ENCODE data around the gene MAGI1. TPM values are rescaled to one million over a fixed set of nuclear protein-coding genes. Genes with fewer than 3 reads are reported as not detected.
A peak's percentile ranks its signal among the peaks of the same experiment; 100 is the strongest.

Gene MAGI1
- total RNA-seq, 1 experiment from 2014 or later: 16.9 TPM

- no peak overlapping the region for H3K4me3 ChIP-seq
- no peak overlapping the region for H3K27ac ChIP-seq
- DNase-seq: no peak
- H3K36me3 ChIP-seq: no peaks in the 10 kb centered on the region
- H3K27me3 ChIP-seq: no peaks in the 10 kb centered on the region
- no peaks in the 10 kb centered on the region for H3K9me3 ChIP-seq (replicated peaks)
- no peaks in the 10 kb centered on the region for H3K4me1 ChIP-seq
Measured at GRCh38 chr3:65939184-65939583, 99.5 kb downstream of the MAGI1 start.

GRCh38 chr3:65938676-65939075 lies 100.0 kb downstream of the MAGI1 start:
- H3K27ac ChIP-seq: no peak overlapping the region
- no peaks in the 10 kb centered on the region for H3K4me1 ChIP-seq
- H3K27me3 ChIP-seq: no peaks in the 10 kb centered on the region
- H3K36me3 ChIP-seq: no peaks in the 10 kb centered on the region
- H3K9me3 ChIP-seq (replicated peaks): no peaks in the 10 kb centered on the region
- no peak overlapping the region for H3K4me3 ChIP-seq
- no peak for DNase-seq

- Histone ChIP-seq H3K4me1 (no peaks in the 10 kb centered on the region), H3K36me3 (no peaks in the 10 kb centered on the region), H3K27ac (no peak overlapping the region), H3K27me3 (no peaks in the 10 kb centered on the region), H3K4me3 (no peak overlapping the region), H3K9me3 (replicated peaks) (no peaks in the 10 kb centered on the region)
- DNase-seq: no peak
Measured at GRCh38 chr3:65938147-65938546, 100.6 kb downstream of the MAGI1 start.

GRCh38 chr3:65936908-65937638 lies 101.6 kb downstream of the MAGI1 start:
- no peaks in the 10 kb centered on the region for H3K9me3 ChIP-seq (replicated peaks)
- no peak overlapping the region for H3K4me3 ChIP-seq
- H3K4me1 ChIP-seq: no peaks in the 10 kb centered on the region
- H3K36me3 ChIP-seq: no peaks in the 10 kb centered on the region
- no peaks in the 10 kb centered on the region for H3K27me3 ChIP-seq
- no peak for DNase-seq
- no peak overlapping the region for H3K27ac ChIP-seq

GRCh38 chr3:65935724-65936123 lies 103.0 kb downstream of the MAGI1 start:
- Histone ChIP-seq H3K27me3 (no peaks in the 10 kb centered on the region), H3K36me3 (no peaks in the 10 kb centered on the region), H3K4me3 (no peak overlapping the region), H3K27ac (no peak overlapping the region), H3K4me1 (no peaks in the 10 kb centered on the region), H3K9me3 (replicated peaks) (no peaks in the 10 kb centered on the region)
- DNase-seq: no peak

GRCh38 chr3:65930648-65931047 lies 108.1 kb downstream of the MAGI1 start:
- Histone ChIP-seq H3K36me3 (no peaks in the 10 kb centered on the region), H3K27me3 (no peaks in the 10 kb centered on the region), H3K4me1 (peaks cover 6% of the 10 kb centered on the region), H3K27ac (no peak overlapping the region), H3K9me3 (replicated peaks) (no peaks in the 10 kb centered on the region), H3K4me3 (no peak overlapping the region)
- DNase-seq: no peak

- Histone ChIP-seq H3K4me1 (peaks cover 6% of the 10 kb centered on the region), H3K36me3 (no peaks in the 10 kb centered on the region), H3K27me3 (no peaks in the 10 kb centered on the region), H3K27ac (no peak overlapping the region), H3K4me3 (no peak overlapping the region), H3K9me3 (replicated peaks) (no peaks in the 10 kb centered on the region)
- no peak for DNase-seq
Measured at GRCh38 chr3:65928110-65928509, 110.6 kb downstream of the MAGI1 start.

- Histone ChIP-seq H3K9me3 (replicated peaks) (no peaks in the 10 kb centered on the region; the same call in 1 of the 2 replicates), H3K4me3 (no peak overlapping the region), H3K27me3 (no peaks in the 10 kb centered on the region), H3K27ac (no peak overlapping the region), H3K36me3 (no peaks in the 10 kb centered on the region), H3K4me1 (peaks cover 6% of the 10 kb centered on the region)
- DNase-seq: peak; percentile 10 to 42
Measured at GRCh38 chr3:65927576-65927975, 111.1 kb downstream of the MAGI1 start.

GRCh38 chr3:65925254-65925954 lies 113.3 kb downstream of the MAGI1 start:
- no peak overlapping the region for H3K27ac ChIP-seq
- no peaks in the 10 kb centered on the region for H3K27me3 ChIP-seq
- peaks cover 6% of the 10 kb centered on the region for H3K4me1 ChIP-seq
- DNase-seq: no peak
- no peaks in the 10 kb centered on the region; the same call in 1 of the 2 replicates for H3K9me3 ChIP-seq (replicated peaks)
- H3K36me3 ChIP-seq: no peaks in the 10 kb centered on the region
- no peak overlapping the region for H3K4me3 ChIP-seq

GRCh38 chr3:65924762-65925161 lies 114.0 kb downstream of the MAGI1 start:
- Histone ChIP-seq H3K36me3 (no peaks in the 10 kb centered on the region), H3K9me3 (replicated peaks) (no peaks in the 10 kb centered on the region; the same call in 1 of the 2 replicates), H3K4me1 (peaks cover 6% of the 10 kb centered on the region), H3K27me3 (no peaks in the 10 kb centered on the region), H3K4me3 (no peak overlapping the region), H3K27ac (no peak overlapping the region)
- DNase-seq: no peak

- Histone ChIP-seq H3K4me1 (peaks cover under 1% of the 10 kb centered on the region; the same call in 1 of the 2 replicates), H3K9me3 (replicated peaks) (no peaks in the 10 kb centered on the region; the same call in 1 of the 2 replicates), H3K27me3 (no peaks in the 10 kb centered on the region), H3K4me3 (no peak overlapping the region), H3K27ac (no peak overlapping the region), H3K36me3 (no peaks in the 10 kb centered on the region)
- no peak for DNase-seq
Measured at GRCh38 chr3:65922441-65922840, 116.3 kb downstream of the MAGI1 start.

GRCh38 chr3:65919826-65920225 lies 118.9 kb downstream of the MAGI1 start:
- no peaks in the 10 kb centered on the region for H3K27me3 ChIP-seq
- no peak for DNase-seq
- H3K4me1 ChIP-seq: no peaks in the 10 kb centered on the region
- no peaks in the 10 kb centered on the region; the same call in 1 of the 2 replicates for H3K9me3 ChIP-seq (replicated peaks)
- H3K36me3 ChIP-seq: no peaks in the 10 kb centered on the region
- H3K27ac ChIP-seq: no peak overlapping the region
- no peak overlapping the region for H3K4me3 ChIP-seq

GRCh38 chr3:65915477-65915876 lies 123.2 kb downstream of the MAGI1 start:
- no peak overlapping the region; the same call in 1 of the 2 replicates for H3K27ac ChIP-seq

GRCh38 chr3:65914740-65915367 lies 123.9 kb downstream of the MAGI1 start:
- H3K27ac ChIP-seq: peak overlapping the region; percentile 90
- no peak overlapping the region for H3K4me3 ChIP-seq
- H3K4me1 ChIP-seq: peaks cover 9% of the 10 kb centered on the region
- no peaks in the 10 kb centered on the region for H3K36me3 ChIP-seq
- no peaks in the 10 kb centered on the region for H3K27me3 ChIP-seq
- H3K9me3 ChIP-seq (replicated peaks): no peaks in the 10 kb centered on the region
- peak in 1 of 2 experiments; percentile 12 for DNase-seq

More at GRCh38 chr3:65915477-65915876, 123.2 kb downstream of the MAGI1 start:
- no peaks in the 10 kb centered on the region for H3K9me3 ChIP-seq (replicated peaks)
- no peak for DNase-seq
- no peaks in the 10 kb centered on the region for H3K36me3 ChIP-seq
- H3K27me3 ChIP-seq: no peaks in the 10 kb centered on the region
- peaks cover 9% of the 10 kb centered on the region for H3K4me1 ChIP-seq
- H3K4me3 ChIP-seq: no peak overlapping the region

Data from SJCRH30 (cell line).